ENCODE results near the gene ATP11B. TPM values are rescaled to one million over a fixed set of nuclear protein-coding genes. Genes with fewer than 3 reads are reported as not detected.

ATP11B gene
- polyA plus RNA-seq (ENCODE audit: low read depth in 6 of 6): 10 to 100 TPM; 21.4 to 41.7 (median 27.8) TPM

DNA sequence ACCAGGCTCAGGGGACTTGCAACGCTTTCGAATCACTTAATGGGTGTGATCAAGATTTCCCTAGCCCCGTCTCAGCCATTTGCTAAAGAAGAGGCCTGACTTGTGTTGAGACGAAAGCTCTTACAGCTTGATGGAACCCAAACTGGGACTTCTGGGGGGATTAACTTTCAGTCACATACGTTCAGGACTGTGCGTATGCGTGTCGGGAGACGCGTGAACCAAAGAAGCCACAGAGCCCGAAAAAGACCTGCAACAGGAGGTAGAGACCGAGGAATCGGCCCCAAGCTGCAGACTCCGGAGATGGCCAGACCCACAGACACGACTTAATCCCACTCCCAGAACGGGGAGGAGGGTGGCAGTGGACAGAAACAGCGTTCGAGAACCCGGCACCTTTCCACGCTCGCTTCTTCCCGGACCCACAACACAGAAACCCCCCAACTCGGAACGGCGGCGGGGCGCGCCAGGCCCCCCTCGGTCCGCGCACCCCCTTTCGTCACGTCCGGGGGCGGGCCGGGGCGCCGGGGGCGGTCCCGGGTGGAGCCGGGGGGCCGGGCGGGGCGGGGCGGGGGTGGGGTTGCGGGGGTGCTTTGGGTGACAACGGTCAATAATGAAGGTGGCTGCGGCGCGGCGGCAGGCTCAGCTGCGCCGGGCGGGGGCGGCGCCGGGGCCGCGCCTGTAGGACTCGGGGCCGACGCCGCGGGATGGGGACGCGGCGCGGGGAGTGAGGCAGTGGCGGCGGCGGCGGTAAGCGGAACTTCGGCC is at the start of gene ATP11B:
Gene ATP11B (plus strand): TSS at position 604 of the 762 bp plus-strand sequence. CDS start 256 bp downstream, outside the sequence.
- DNase-seq (peak; percentile 83), ATAC-seq (ENCODE audit: low read depth in 2 of 2) (peak; percentile 69 to 72)
- H3K4me3 Mint-ChIP-seq: peak within 1 kb of the TSS; percentile 97 to 100 (median 99)
- no peaks in the 10 kb centered on the region for H3K9me3 Mint-ChIP-seq
- peaks cover 20 to 43% (median 38%) of the 10 kb centered on the region in 3 donors for H3K4me1 Mint-ChIP-seq
- H3K36me3 Mint-ChIP-seq: no peaks in the 10 kb centered on the region
- no peaks in the 10 kb centered on the region for H3K27me3 Mint-ChIP-seq
- peak within 1 kb of the TSS; percentile 98 to 100 (median 99) for H3K27ac Mint-ChIP-seq

- DNase-seq (no peak), ATAC-seq (ENCODE audit: low read depth in 2 of 2) (no peak)
- Mint-ChIP-seq H3K4me1 (no peaks in the 10 kb centered on the region), H3K27me3 (peaks cover 0 to 10% (median 5%) of the 10 kb centered on the region in 3 donors), H3K27ac (no peak overlapping the region), H3K9me3 (peaks cover 0 to 4% (median 0%) of the 10 kb centered on the region in 7 donors), H3K4me3 (no peak overlapping the region), H3K36me3 (peaks cover 0 to under 1% of the 10 kb centered on the region in 2 donors)
Measured at GRCh38 chr3:182746959-182747358, 46.3 kb upstream of the ATP11B start.

- ATAC-seq (ENCODE audit: low read depth in 2 of 2) (no peak), DNase-seq (no peak)
- peaks cover 0 to 7% of the 10 kb centered on the region in 2 donors for H3K36me3 Mint-ChIP-seq
- no peaks in the 10 kb centered on the region for H3K4me1 Mint-ChIP-seq
- H3K4me3 Mint-ChIP-seq: no peak overlapping the region
- no peak overlapping the region for H3K27ac Mint-ChIP-seq
- H3K9me3 Mint-ChIP-seq: peaks cover 0 to 11% (median 1%) of the 10 kb centered on the region in 7 donors
- H3K27me3 Mint-ChIP-seq: peaks cover 4 to 14% (median 11%) of the 10 kb centered on the region in 3 donors
Measured at GRCh38 chr3:182755308-182755707, 38.0 kb upstream of the ATP11B start.

DNA sequence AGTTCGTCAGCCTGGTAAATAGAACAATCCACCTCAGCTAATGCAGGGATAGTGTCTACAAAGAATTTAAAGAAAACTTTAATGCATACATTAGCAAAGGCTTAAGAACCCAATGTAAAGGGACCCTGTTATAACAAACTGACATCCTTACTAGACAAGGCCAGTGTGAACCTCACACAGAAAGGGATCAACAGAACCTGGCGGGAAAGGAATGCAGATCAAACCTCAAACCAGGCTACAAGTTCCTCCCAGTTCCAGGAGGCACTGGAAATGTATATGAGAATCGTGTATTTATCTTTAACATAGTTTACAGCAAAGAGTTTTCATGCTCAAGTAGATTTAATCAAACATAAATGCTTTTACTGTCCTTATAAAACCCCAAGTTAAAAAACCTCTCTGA is 37.6 kb upstream of the ATP11B start:
- Mint-ChIP-seq H3K27ac (no peak overlapping the region), H3K36me3 (peaks cover 0 to 7% of the 10 kb centered on the region in 2 donors), H3K4me3 (no peak overlapping the region), H3K9me3 (peaks cover 0 to 11% (median 1%) of the 10 kb centered on the region in 7 donors), H3K4me1 (no peaks in the 10 kb centered on the region), H3K27me3 (peaks cover 3 to 14% (median 11%) of the 10 kb centered on the region in 3 donors)
- DNase-seq (no peak), ATAC-seq (ENCODE audit: low read depth in 2 of 2) (no peak)

- no peak overlapping the region for H3K27ac Mint-ChIP-seq
- H3K4me1 Mint-ChIP-seq: no peaks in the 10 kb centered on the region
- no peaks in the 10 kb centered on the region for H3K9me3 Mint-ChIP-seq
- H3K36me3 Mint-ChIP-seq: no peaks in the 10 kb centered on the region
- DNase-seq: no peak
- H3K27me3 Mint-ChIP-seq: peaks cover 0 to 32% (median 15%) of the 10 kb centered on the region in 3 donors
- ATAC-seq (ENCODE audit: low read depth in 2 of 2): no peak
- no peak overlapping the region for H3K4me3 Mint-ChIP-seq
Measured at GRCh38 chr3:182760576-182761164, 32.6 kb upstream of the ATP11B start.

DNA sequence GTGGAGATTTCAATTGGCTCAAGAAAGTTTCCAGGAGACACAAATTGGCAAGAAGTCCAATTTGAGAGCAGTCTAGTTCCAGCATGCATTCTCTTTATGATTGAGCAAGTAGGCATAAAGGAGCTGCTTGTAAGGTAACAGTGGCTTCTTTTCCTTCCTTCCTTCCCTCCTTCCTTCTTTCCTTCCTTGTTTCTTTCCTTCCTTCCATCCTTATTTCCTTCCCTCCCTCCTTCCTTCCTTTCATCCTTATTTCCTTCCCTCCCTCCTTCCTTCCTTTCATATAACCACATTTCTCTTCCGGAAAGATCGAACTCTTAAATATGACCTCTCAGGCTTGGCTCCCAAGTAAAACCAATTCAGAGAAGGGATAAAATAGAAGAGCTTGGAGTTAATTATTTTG is 29.4 kb upstream of the ATP11B start:
- Mint-ChIP-seq H3K36me3 (no peaks in the 10 kb centered on the region), H3K4me3 (no peak overlapping the region), H3K27ac (no peak overlapping the region), H3K9me3 (no peaks in the 10 kb centered on the region), H3K27me3 (peaks cover 0 to 18% (median 8%) of the 10 kb centered on the region in 3 donors), H3K4me1 (peaks cover 0 to 5% (median 0%) of the 10 kb centered on the region in 3 donors)
- no peak for DNase-seq
- no peak for ATAC-seq (ENCODE audit: low read depth in 2 of 2)

DNA sequence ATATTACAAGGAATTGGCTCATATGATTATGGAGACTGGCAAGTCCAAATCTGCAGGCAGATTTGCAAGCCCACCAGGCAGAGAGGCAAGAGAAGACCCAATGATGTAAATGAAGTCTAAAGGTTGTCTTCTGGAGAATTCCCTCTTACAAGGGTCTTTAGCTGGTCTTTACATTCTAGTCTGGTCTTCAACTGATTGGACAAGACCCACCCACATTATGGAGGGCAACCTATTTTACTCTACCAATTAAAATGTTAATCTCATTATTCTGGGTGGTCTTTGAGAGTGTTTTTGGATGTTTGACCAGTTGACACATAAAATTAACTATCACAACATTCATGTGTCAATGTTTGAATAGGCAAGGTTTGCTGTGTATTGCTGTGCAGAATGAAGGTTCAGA is 28.0 kb upstream of the ATP11B start:
- Mint-ChIP-seq H3K9me3 (no peaks in the 10 kb centered on the region), H3K4me1 (peaks cover 0 to 5% (median 0%) of the 10 kb centered on the region in 3 donors), H3K4me3 (no peak overlapping the region), H3K27me3 (peaks cover 0 to 18% (median 8%) of the 10 kb centered on the region in 3 donors), H3K36me3 (no peaks in the 10 kb centered on the region), H3K27ac (no peak overlapping the region)
- ATAC-seq (ENCODE audit: low read depth in 2 of 2) (no peak), DNase-seq (no peak)

DNA sequence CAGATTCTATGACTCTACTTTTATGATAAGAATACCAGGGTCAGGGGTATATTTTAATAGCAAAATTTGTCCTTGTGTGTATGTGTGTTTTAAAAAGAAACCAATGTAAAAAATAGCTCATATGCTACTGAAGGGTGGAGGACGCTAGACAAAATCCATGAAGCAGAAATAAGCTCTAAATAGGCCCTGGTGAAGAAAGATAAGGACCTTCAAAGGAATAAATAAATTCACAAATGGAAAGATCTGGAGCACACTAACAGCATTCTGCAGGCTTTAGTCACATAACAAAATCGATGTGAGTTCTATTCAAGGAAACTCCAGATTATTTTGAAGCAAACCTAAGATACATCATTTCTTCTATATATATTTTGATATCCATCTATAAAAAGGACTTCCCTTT is 27.2 kb upstream of the ATP11B start:
- Mint-ChIP-seq H3K9me3 (no peaks in the 10 kb centered on the region), H3K4me3 (no peak overlapping the region), H3K27ac (peak overlapping the region in 1 of 6 donors; percentile 25), H3K4me1 (peaks cover 0 to 5% (median 0%) of the 10 kb centered on the region in 3 donors), H3K27me3 (peaks cover 0 to 18% (median 8%) of the 10 kb centered on the region in 3 donors), H3K36me3 (no peaks in the 10 kb centered on the region)
- DNase-seq (no peak), ATAC-seq (ENCODE audit: low read depth in 2 of 2) (no peak)

DNA sequence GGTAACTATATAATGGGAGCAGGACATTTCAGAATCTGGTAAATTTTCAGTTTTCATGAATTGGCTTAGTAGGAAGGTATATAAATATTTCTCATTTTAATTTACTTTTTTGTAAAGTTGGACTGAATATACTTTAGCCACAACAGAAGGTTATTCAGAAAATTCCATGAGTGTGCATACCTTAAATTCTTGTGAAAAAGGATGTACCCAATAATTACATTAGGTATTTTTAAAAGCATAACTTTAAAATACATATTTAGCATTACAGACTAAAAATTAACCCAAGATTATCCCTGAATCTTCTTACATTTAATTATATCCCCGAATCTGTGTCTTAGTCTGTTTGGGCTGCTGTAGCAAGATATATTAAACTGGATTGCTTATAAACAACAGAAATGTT is 24.9 kb upstream of the ATP11B start:
- DNase-seq (no peak), ATAC-seq (ENCODE audit: low read depth in 2 of 2) (no peak)
- Mint-ChIP-seq H3K9me3 (no peaks in the 10 kb centered on the region), H3K27ac (no peak overlapping the region), H3K4me3 (no peak overlapping the region), H3K36me3 (no peaks in the 10 kb centered on the region), H3K4me1 (peaks cover 0 to 5% (median 0%) of the 10 kb centered on the region in 3 donors), H3K27me3 (peaks cover 0 to 12% (median 0%) of the 10 kb centered on the region in 3 donors)

GRCh38 chr3:182769673-182770072 is 23.6 kb upstream of the ATP11B start:
- ATAC-seq (ENCODE audit: low read depth in 2 of 2) (no peak), DNase-seq (no peak)
- peaks cover 0 to 5% (median under 1%) of the 10 kb centered on the region in 3 donors for H3K27me3 Mint-ChIP-seq
- H3K4me1 Mint-ChIP-seq: peaks cover 0 to 5% (median 0%) of the 10 kb centered on the region in 3 donors
- peaks cover 0 to 5% of the 10 kb centered on the region in 2 donors for H3K36me3 Mint-ChIP-seq
- H3K9me3 Mint-ChIP-seq: peaks cover 0 to 6% (median 1%) of the 10 kb centered on the region in 7 donors
- no peak overlapping the region for H3K4me3 Mint-ChIP-seq
- H3K27ac Mint-ChIP-seq: no peak overlapping the region

DNA sequence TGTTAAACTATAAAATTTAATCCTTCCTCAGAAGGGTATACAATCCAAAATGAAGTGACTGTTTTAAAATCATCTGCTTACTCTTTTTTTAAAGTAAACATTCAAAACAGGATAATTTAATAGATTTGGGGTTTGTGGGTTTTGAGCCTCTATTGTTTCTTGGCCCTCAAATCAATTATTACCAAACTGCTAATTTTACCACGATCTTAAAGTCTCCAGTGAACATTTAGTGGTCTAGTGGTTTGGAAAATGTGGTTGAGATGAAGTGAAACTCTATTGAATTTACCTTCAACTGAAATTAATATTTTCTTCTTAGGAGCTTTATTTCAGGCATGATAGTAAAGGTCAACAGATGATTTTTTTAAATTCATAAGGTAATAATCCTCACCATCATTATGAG is 11.2 kb upstream of the ATP11B start:
- no peak for DNase-seq
- ATAC-seq (ENCODE audit: low read depth in 2 of 2): no peak
- Mint-ChIP-seq H3K9me3 (peaks cover 0 to 9% (median 3%) of the 10 kb centered on the region in 7 donors), H3K4me1 (peaks cover 0 to 6% (median 0%) of the 10 kb centered on the region in 3 donors), H3K36me3 (no peaks in the 10 kb centered on the region), H3K4me3 (no peak overlapping the region), H3K27ac (no peak overlapping the region), H3K27me3 (peaks cover 0 to 6% (median 0%) of the 10 kb centered on the region in 3 donors)

- Mint-ChIP-seq H3K9me3 (peaks cover 0 to 2% (median 0%) of the 10 kb centered on the region in 7 donors), H3K36me3 (no peaks in the 10 kb centered on the region), H3K27me3 (peaks cover 0 to 6% (median 0%) of the 10 kb centered on the region in 3 donors), H3K4me1 (peaks cover 0 to 10% (median 0%) of the 10 kb centered on the region in 3 donors), H3K27ac (no peak overlapping the region), H3K4me3 (no peak overlapping the region)
- no peak for DNase-seq
- no peak for ATAC-seq (ENCODE audit: low read depth in 2 of 2)
Measured at GRCh38 chr3:182783106-182783505, 10.2 kb upstream of the ATP11B start.

DNA sequence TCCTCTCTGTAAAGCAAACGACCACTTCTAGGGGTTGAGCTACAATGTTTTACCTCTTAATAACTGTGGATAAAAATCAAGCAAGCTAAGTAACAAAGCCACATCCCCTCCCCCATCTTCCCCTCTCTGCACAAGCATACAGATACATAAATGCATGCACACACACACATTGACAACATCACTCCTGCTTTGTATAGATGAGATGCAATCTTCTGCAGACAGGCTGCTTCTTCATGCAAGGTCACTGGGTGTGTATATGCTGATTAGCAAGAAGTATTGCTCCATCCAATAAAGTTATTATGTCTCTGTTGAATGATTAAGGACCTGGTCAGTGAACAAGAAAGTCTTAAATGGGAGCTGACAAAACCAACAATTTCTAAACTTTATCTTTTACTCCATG is 8.8 kb upstream of the ATP11B start:
- DNase-seq (no peak), ATAC-seq (ENCODE audit: low read depth in 2 of 2) (no peak)
- Mint-ChIP-seq H3K9me3 (no peaks in the 10 kb centered on the region), H3K36me3 (no peaks in the 10 kb centered on the region), H3K4me1 (peaks cover 0 to 14% (median 0%) of the 10 kb centered on the region in 3 donors), H3K4me3 (no peak overlapping the region), H3K27me3 (peaks cover 0 to 6% (median 0%) of the 10 kb centered on the region in 3 donors), H3K27ac (no peak overlapping the region)

DNA sequence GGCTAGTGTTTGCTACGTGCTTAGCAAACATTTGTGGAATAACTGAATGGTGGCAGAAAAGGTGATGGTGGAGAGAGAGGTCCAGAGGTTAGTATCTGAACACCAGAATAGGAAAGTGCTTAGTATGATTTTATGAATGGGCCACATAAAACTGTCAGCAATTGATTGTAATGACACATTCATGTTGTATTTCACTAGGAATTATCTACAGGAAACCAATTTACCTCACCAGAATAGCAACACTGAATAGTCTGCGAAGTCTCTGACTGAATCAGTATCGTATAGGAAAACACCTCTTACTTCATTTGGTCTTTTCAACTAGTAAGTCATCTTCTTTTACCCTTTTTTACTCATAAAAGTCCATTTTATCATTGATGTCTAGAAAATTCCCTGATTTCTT is 8.2 kb upstream of the ATP11B start:
- Mint-ChIP-seq H3K9me3 (no peaks in the 10 kb centered on the region), H3K27me3 (peaks cover 0 to 6% (median 0%) of the 10 kb centered on the region in 3 donors), H3K36me3 (no peaks in the 10 kb centered on the region), H3K4me3 (no peak overlapping the region), H3K27ac (no peak overlapping the region), H3K4me1 (peaks cover 0 to 14% (median 0%) of the 10 kb centered on the region in 3 donors)
- DNase-seq (no peak), ATAC-seq (ENCODE audit: low read depth in 2 of 2) (no peak)
